ENCODE data around the gene HOXA4.

DNA sequence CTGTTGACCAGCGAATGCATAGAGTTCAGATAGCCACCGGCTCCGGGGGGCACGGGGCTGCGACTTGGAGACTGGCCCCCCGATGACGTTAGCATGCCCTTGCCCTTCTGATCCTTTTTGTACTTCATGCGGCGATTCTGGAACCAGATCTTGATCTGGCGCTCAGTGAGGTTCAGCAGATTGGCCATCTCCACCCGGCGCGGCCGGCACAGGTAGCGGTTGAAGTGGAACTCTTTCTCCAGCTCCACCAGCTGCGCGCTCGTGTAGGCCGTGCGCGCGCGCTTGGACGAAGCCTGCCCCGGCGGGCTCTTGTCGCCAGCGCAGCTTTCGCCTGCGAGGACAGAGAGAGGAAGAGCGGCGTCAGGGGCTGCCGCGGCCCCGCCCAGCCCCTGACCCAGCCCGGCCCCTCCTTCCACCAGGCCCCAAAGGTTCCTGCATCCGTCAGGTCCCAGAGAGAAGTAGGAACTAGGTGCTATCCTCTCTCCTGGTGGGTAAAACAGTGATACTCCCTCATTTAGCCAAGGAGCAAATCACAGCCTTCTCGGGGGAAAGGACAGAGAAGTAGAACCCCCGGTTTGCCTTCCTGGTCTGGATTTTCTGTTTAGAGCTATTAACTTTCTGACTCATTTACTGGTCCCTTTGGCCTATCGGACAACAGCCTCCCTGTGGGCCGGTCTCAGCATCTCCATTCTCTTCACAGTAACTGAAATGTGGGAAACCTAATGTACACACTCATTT, 22.0 kb downstream of the HOXA4 start:
- TF ChIP-seq SRF (IDR thresholded peaks at IDR 0.05; ENCODE audit: low read depth, low read length) (no peak), SIN3A (conservative IDR thresholded peaks at IDR 0.05 in 1 of 2, IDR thresholded peaks at IDR 0.05 in 1 of 2; ENCODE audit: low read depth in 1 of 2, low read length in 2 of 2) (no peak), TCF12 (IDR thresholded peaks at IDR 0.05; ENCODE audit: low read depth, low read length) (0 out of 2 replicates have a peak, but pooled peaks have one; percentile 2), TBP (IDR thresholded peaks at IDR 0.05; ENCODE audit: low read depth, low read length) (no peak), FOSL1 (IDR thresholded peaks at IDR 0.05; ENCODE audit: insufficient read depth, low read depth, low read length) (no peak), CBX5 (IDR thresholded peaks at IDR 0.05; ENCODE audit: low read depth, low read length) (no peak), CEBPB (IDR thresholded peaks at IDR 0.05; ENCODE audit: low read depth, low read length) (no peak), TAF1 (IDR thresholded peaks at IDR 0.05; ENCODE audit: low read depth, low read length) (no peak), MAFK (IDR thresholded peaks at IDR 0.05; ENCODE audit: low read depth, low read length) (no peak)
- TF ChIP-seq, protein P1, sequence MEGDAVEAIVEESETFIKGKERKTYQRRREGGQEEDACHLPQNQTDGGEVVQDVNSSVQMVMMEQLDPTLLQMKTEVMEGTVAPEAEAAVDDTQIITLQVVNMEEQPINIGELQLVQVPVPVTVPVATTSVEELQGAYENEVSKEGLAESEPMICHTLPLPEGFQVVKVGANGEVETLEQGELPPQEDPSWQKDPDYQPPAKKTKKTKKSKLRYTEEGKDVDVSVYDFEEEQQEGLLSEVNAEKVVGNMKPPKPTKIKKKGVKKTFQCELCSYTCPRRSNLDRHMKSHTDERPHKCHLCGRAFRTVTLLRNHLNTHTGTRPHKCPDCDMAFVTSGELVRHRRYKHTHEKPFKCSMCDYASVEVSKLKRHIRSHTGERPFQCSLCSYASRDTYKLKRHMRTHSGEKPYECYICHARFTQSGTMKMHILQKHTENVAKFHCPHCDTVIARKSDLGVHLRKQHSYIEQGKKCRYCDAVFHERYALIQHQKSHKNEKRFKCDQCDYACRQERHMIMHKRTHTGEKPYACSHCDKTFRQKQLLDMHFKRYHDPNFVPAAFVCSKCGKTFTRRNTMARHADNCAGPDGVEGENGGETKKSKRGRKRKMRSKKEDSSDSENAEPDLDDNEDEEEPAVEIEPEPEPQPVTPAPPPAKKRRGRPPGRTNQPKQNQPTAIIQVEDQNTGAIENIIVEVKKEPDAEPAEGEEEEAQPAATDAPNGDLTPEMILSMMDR (IDR thresholded peaks at IDR 0.05; ENCODE audit: control extremely low read depth in 1 of 3, insufficient read depth in 1 of 3, low read depth in 1 of 3, low read length in 3 of 3), result no peak
- TF ChIP-seq, protein P2, sequence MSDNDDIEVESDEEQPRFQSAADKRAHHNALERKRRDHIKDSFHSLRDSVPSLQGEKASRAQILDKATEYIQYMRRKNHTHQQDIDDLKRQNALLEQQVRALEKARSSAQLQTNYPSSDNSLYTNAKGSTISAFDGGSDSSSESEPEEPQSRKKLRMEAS (IDR thresholded peaks at IDR 0.05), result peak; percentile 42; the same call in 1 of the 2 replicates
